ENCODE data around the gene PI4KA.

Gene PI4KA

DNA sequence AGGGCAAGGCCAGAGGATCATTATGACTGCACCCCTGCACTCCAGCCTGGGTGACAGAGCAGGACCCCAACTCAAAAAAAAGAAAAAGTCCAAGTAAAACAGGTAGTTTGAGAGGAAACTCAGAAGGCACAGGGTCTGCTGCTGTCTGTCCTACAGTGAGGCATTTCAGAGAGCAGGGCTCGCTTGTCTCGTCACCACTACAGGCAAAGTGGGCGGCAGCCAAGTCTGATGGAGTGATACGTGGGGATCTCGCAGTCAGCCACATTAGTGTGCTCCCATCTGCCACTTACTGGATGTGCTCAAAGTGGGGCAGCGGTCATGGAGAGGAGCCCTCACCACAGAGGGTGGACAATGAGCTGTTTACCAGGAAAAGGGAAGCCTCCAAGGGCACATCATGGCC lies 42.1 kb downstream of the PI4KA start:
- no peak for DNase-seq (ENCODE audit: low read depth, low spot score)

DNA sequence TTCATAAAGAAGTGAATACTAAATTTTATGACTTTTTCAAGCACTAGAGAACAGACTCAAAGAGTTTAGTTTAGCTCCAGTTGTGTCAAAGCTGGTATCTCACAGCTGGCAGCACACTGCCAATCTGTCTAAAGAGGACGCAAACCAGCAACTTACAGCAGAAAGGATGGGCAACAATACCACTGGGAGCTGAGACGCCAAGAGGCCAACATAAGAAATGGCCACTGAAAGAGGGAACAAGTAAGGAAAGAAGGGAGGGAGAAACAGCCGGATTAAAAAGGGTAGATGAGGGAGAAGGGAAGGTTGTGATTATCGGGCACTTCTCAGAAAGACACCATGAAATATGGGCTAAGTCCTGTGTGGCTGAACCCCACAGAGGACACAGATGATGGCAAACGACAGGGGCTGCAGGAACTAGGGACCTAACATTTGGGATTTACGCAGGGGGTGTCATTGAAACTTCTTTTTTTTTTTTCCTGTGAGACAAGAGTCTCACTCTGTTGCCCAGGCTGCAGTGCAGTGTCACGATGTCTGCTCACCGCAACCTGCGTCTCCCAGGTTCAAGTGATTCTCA lies 43.0 kb downstream of the PI4KA start:
- DNase-seq (ENCODE audit: low read depth, low spot score): no peak

DNA sequence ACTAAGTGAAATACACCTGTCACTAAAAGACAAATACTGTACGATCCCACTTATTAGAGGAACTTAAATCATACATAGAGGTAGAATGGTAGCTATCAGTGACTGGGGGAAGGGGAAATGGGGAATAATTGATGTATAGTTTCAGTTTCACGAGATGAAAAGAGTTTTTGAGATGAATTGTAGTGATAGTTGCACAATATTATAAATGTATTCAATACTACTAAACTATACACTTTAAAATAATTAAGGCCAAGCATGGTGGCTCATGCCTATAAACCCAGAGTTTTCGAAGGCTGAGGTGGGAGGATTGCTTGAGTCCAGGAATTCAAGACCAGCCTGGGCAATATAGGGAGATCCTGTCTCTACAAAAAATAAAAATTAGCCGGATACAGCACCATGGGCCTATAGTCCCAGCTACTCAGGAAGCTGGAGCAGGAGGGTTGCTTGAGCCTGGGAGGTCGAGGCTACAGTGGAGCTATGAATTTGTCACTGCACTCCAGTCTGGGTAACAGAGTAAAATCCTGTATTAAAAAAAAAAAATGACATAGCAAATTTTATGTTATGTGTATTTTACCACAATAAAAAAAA lies 44.3 kb downstream of the PI4KA start:
- DNase-seq (ENCODE audit: low read depth, low spot score): no peak

DNA sequence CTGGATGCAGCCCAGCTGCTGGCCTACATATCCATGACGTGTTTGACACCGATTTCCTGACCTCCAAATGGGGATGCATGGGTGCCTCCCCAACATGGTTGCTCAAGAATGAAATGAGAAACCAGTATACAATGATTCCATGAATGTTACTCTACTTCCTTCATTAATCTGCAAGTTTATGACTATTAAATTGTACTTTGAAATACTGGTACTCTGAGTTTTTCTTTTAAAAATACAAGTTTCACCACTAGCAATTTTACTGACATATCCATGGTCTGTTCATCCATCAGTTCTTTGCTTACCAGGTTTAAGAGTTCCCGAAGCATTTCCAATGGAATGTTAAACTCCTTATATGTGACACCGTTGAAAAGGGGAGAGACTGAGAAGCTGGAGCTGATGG lies 45.6 kb downstream of the PI4KA start:
- no peak for DNase-seq (ENCODE audit: low read depth, low spot score)

DNA sequence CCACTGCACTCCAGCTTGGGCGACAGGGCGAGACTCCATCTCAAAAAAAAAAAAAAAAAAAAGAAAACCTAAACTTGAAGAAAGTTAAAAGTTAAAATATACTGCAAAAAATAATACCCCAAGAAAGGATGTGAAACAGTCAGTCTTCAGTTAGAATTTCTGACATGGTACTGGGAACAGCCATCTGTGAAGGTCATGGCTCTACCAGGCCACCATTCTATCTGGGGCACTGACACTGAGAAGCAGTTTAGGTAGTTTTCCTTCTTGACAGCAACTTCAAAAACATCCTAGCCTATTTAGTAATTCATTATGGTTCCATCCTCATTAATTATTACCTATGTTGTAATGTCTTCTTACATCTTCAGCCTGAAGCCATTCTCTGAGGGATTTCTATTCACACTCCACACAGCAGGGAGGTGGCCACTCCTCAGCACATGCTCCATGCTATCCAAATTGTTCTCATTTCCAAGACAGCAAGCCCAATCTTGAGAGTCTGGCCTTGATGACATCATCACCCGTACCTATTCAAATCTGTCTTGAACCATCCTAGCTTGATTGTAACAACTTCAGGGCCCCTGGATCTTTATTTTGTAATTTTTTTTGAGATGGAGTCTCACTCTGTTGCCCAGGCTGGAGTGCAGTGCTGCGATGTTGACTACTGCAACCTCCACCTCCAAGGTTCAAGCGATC lies 46.5 kb downstream of the PI4KA start:
- no peak for DNase-seq (ENCODE audit: low read depth, low spot score)

DNA sequence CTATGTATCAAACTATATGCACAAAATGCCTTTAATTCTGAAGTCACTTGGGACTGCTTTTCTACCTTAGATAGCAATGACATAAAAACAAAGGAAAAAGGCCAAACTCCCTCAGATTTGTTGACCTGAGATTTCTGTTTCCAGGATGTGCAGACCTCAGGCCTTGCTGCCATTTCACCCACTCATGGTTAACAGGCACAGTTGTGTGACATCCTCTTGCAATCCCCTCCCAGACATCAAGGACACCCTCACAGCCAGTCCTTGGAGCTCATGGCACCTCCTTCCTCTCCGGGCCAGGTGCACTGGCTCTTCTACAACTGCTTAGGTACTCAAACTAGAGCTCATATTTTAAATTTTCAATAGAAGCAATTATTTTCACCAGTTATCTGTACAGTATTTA lies 47.4 kb downstream of the PI4KA start:
- DNase-seq (ENCODE audit: low read depth, low spot score): no peak

DNA sequence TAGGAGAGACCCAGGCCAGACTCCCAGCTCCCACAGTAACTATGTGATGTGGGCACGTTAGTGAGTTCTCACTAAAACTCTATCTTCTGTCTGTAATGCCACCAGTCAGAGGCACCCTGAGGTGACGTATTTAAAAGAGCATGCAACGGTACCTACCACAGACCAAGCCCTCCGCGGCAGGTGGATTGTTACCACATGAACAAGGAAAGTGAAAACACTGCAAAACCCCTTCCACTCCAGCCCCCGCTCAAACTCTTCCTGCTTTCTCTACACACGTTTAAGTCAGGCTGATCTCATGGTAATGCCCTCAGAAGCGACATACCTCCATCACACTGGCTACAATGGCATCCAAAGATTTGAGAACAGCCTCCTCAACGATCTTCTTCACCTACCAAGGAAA lies 48.0 kb downstream of the PI4KA start:
- DNase-seq (ENCODE audit: low read depth, low spot score): no peak

DNA sequence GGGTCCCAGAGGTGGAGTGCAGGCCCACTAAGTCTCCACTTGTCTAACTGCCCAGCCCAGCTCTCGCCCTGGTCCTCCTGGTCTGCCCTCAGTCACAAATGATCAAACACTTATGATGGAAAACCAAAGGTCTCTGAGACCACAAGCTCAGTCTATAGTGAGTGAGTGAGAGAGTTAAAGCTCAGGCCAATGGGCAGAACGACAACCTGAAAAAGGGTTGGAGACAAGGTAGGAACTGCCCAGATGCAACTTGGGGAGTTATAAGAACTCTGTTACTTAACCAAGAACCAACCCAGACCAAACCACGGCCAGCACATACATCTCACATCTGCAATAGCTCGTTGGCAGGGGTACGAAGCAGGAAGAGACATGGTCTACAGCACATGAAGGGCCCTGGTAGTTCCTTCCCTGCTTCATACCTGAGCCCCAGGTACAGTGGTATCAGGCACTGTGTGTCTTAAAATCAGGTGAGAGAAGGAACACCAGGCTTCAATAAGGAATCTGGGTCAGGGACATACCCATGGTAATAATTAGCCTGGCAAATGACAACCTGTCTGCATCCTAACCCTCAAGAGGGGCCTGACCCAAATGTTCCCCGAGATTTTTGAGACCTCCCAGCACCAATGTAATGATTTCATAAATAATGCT lies 48.9 kb downstream of the PI4KA start:
- DNase-seq (ENCODE audit: low read depth, low spot score): no peak

DNA sequence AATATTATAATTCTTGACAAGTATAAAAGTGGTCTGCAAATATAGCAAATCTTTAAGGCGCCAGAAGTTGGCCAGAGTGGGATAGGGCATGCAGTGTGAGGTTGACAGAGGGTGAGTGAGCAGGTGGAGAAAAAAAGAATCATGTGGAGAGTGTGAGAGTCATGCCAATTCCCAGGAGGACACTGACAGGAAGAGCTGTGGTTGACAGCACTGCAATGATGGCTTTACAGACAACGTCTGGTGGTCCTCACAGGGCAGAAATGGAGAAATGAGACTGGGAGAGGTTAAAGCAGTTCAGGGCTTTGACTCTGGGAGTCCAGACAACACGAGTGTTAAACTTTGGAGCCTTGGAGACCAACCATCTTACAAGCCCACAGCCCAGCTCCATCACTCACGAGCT lies 49.8 kb downstream of the PI4KA start:
- no peak for DNase-seq (ENCODE audit: low read depth, low spot score)

DNA sequence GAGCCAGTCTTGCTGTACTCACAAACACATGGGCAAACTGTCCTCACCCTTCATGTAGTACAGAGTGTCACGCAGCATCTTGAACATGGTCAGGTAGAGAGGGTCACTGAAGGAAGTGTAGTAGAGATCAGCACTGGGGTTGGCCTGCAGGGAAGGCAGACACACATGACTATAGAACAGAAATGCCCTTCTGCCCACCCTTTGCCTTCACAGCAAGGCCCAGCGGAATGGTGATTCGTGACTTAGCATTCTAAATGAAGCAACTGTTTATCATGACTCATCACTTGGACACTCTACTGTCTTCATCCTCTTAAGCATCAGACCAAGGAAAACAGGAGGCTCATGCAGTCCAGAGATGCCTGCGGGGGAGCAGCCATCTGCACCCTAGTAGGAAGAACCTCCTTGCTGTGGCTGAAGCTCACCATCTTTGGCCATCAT lies 51.3 kb downstream of the PI4KA start:
- DNase-seq (ENCODE audit: low read depth, low spot score): peak; percentile 78

DNA sequence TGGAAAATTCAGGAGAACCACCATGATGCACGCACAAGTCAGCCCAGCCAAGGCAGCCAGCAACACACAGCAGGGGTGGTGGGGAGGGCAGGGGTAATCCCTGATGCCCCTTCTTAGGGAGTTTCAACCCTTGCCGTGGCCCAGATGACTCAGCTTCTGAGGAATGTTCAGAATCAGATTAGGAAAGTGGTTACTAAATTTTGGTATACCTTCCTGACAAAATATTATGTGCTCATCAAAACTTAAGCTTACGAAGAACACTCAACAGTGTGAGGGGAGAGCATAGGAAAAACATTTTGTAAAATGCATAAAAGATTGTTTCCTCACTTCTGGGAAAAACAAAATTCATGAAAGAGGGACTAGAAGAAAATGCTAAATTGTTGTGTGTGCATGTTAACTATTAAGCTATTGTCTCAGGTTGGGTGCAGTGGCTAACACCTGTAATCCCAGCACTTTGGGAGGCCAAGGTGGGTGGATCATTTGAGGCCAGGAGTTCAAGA lies 52.6 kb downstream of the PI4KA start:
- no peak for DNase-seq (ENCODE audit: low read depth, low spot score)

DNA sequence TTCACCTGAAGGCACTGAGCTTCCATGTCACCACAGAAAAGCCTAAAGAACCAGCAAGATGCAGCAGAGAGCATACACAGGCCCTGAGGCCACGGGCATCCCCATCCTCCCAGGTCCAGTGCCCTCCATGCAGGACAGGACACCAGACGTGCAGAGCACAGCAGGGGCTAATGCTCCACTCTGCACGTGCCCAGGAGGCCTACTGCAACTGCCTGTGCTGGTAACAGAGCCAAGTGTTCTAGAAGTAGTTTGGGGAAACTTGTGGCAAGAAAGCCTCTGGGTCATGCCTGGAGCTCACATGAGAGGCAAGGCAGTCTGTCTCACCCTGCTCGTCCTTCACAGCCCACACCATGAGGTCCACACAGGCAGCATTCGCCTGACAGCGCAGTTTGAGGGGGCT lies 54.0 kb downstream of the PI4KA start:
- no peak for DNase-seq (ENCODE audit: low read depth, low spot score)

DNA sequence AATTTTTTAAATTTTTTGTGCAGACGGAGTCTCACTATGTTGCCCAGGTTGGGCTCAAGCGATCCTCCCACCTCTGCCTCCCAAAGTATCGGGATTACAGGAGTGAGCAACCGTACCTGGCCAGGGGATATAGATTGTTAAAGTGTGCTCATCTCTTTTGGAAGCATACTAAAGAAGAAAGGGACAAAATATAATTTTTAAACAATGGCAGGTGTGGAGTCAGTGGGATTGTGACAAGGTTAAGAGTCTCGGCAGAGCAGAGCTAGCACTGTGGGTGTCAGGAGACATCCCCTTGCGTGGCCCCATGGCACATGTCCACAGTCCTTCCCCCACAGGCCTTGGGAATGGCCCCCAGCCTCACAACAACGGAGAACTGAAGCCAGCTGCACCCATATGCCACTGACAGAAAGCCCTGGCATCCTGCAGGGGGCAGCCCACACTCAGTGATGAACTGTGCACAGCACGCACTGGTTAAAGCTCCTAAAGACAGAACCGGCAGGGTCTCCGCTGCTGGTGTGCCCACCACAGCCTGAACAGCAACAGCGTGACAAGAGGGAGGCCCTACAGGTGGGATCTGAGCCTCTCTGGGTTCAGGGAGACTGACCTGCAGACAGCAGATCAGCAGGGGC lies 54.8 kb downstream of the PI4KA start:
- DNase-seq (ENCODE audit: low read depth, low spot score): no peak

DNA sequence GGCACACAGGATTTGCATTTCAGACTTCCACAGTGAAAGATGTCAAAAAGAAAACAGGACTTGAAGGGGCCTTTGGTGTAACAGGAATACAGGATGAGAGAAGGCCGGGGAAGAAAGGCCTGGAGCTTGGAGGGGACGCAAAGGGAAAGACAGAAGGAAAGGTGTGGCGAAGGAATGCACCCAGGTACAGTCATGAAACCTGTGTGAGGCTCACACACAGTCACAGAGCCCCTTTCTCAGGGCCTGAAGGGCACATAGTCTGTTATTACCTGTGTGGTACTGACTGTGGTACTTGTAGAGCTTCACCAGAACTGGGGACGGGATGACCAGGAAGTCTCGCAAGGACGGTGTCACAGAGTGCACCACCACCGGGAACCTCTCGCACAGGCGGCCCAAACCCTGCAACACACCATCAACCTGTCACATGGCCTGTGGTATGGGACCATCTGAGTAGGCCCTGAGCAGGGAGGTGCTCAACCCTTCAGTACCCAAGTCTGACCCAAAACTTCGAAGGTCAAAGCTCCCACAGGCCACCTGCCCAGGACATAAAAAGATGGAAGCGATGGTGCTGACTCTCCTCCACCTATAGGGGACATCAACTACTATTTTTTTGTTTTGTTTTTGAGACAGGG lies 55.6 kb downstream of the PI4KA start:
- no peak for DNase-seq (ENCODE audit: low read depth, low spot score)

DNA sequence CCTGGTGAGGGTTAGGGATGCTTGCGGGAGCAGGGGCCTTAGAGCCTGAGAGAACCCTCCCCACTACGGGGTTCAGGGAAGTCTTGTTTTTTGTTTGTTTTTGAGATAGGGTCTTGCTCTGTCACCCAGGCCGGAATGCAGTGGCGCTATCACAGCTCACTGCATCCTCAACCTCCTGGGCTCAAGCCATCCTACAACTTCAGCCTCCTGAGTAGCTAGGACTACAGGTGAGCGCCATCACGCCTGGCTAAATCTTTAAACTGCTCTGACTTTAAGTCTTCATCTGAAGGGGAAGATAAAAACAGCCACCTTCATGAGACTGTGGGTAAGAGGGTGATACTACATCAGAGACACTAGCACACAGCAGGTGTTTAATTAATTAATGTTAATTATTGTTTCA lies 56.2 kb downstream of the PI4KA start:
- DNase-seq (ENCODE audit: low read depth, low spot score): no peak

DNA sequence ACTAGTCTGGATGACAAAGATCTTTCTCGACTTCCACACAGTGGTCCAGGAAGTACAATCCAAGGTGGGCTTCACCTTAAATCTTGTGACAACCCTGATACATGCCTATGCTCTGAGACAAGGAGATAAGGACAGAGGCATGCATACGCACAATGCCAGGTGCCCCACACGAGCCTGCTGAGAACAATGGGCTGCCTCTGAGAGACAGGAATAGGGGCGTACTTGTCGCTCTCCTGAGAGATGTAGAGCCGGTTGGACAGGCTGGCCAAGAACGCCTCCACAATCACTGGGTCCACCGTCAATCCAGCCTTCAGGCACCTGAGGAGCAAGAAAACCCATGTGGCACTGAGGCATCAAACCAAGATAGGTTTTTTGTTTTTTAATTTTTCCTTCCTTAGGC lies 59.2 kb downstream of the PI4KA start:
- no peak for DNase-seq (ENCODE audit: low read depth, low spot score)

DNA sequence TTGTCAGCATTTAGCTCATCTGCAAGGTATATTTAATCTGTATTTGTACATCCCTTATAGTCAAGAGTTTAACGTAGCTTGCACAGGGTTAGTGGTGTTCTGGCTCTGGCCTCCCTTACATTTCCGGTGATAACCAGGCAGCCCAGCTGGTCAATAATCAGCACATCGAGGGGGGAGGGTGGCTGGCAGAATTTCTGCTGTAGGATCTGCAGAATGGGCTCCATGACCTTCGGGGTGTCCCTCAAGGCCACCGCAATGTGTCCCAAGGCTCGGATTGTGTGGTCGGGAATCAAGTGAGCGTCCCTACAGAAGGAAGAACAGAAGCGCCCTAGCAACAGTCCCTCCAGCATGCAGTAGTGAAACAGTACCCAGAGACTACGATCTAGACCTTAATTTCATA lies 59.6 kb downstream of the PI4KA start:
- DNase-seq (ENCODE audit: low read depth, low spot score): no peak

DNA sequence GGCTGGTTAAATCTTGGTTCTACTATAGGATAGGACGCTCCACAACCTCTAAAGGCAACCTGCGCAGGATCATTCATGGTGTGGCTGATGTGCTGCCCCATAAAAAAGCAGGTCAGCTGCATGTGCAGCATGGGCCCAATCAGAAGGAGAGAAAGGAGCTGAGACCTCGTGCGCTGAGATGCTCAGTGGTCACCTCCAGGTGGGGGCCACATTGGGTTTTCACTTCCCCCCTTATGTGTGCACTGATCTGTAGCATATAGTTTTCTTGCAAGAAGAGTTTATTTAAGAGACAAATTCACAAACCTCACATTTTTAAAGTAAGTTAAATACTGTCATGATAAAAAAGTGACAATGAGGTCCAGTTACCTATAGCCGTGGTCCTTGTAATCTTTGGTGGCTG lies 60.4 kb downstream of the PI4KA start:
- no peak for DNase-seq (ENCODE audit: low read depth, low spot score)

DNA sequence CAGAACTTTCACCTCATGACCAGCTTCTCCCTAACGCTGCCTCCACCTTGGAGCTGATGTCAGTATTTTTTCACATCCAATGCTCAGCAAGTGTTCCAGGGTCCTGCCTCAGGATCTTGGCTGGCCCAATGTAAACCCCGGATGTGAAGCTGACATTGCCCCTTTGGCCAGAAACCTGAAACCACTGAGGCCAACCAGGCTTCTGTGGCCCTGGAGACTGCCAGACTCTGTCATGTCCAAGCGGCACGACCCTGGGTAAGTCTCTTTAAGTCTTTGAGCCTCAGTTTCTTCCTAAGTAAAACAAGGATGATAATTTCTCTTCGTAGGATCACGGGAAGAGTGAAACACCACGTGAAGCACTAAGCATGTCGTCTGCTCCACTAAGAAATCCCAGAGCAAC lies 61.9 kb downstream of the PI4KA start:
- DNase-seq (ENCODE audit: low read depth, low spot score): no peak

DNA sequence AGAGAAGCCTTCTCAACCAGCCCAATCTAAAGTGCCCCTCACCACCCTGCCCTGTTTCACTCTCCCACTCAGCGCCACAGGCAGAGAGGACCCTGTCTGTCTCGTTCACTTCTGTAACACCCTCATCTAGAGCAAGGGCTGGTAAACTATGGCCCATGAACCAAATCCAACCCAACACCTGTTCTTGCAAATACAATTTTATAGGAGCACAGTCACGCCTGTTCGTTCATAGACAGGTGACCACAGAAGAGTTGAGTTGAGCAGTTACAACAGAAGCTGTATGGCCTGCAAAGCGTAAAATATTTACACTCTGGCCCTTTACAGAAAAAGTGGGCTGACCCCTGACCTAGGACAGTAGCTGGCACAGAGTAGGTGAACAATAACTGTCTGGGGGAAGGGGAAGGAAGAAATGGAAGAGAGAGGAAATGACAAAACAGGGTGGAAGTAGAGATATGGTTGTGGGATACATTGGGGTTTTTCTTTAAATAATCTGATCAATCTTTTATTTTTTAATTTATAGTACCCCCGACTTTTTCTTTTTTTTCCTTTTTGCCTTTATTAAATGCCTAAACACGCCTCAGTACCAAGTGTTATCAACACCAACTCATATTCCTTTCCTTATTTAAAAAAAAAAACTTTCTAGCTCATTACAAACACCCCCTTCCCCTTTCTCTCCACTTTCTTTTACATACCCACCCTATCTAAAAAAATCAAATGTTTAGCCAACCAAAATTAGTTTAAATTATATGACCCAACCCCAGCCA lies 63.8 kb downstream of the PI4KA start:
- DNase-seq (ENCODE audit: low read depth, low spot score): no peak
